ENCODE data around the gene AP3S1. TPM values are rescaled to one million over a fixed set of nuclear protein-coding genes. Genes with fewer than 3 reads are reported as not detected.
"Not testable (repeated sequence)": the region's sequence is repeated elsewhere in the genome, so short reads cannot be mapped to it uniquely, and the experiment has no call there.

Gene AP3S1
- total and polyA plus RNA-seq, 12 donors: 38.7 to 127 (median 72.9) TPM

GRCh38 chr5:115895821-115896220 is 54.1 kb downstream of the AP3S1 start:
- no peak overlapping the region for H3K4me3 ChIP-seq
- 93 to 98% (median 95%) methylated on average over 3 of the region's 3 CpGs for WGBS, 4 donors
- intact Hi-C loops (cut with DNase I): loop anchor here in 1 of 2 donors (10.0 kb wide), 1 partner anchor 169 kb away; no protein-coding TSS in a partner anchor

GRCh38 chr5:115898656-115899055 is 56.9 kb downstream of the AP3S1 start:
- Histone ChIP-seq H3K27me3 (no peaks in the 10 kb centered on the region), H3K36me3 (replicated peaks in 1 of 2) (no peaks in the 10 kb centered on the region), H3K4me1 (replicated peaks in 1 of 2) (no peaks in the 10 kb centered on the region), H3K27ac (no peak overlapping the region), H3K4me3 (no peak overlapping the region), H3K9me3 (replicated peaks in 1 of 3) (no peaks in the 10 kb centered on the region)
- DNase-seq: no peak
- no peak for TF ChIP-seq POLR2A (IDR thresholded peaks at IDR 0.05)
- TF ChIP-seq CTCF (IDR thresholded peaks at IDR 0.05): no peak
- intact Hi-C loops (cut with DNase I): loop anchor here in 1 of 2 donors (10.0 kb wide), 1 partner anchor 166 kb away; no protein-coding TSS in a partner anchor
- WGBS, 4 donors: 93 to 100% (median 96%) methylated on average over 1 of the region's 1 CpG

More at GRCh38 chr5:115895821-115896220, 54.1 kb downstream of the AP3S1 start:
- Histone ChIP-seq H3K36me3 (replicated peaks in 1 of 2) (no peaks in the 10 kb centered on the region), H3K27me3 (no peaks in the 10 kb centered on the region), H3K4me1 (replicated peaks in 1 of 2) (no peaks in the 10 kb centered on the region), H3K27ac (no peak overlapping the region), H3K9me3 (replicated peaks in 1 of 3) (no peaks in the 10 kb centered on the region)
- DNase-seq: no peak
- TF ChIP-seq POLR2A (IDR thresholded peaks at IDR 0.05) (no peak), CTCF (IDR thresholded peaks at IDR 0.05) (no peak)

- no peak overlapping the region for H3K27ac ChIP-seq
- no peak for DNase-seq
- TF ChIP-seq CTCF (IDR thresholded peaks at IDR 0.05): no peak
- no peaks in the 10 kb centered on the region for H3K36me3 ChIP-seq (replicated peaks in 1 of 2)
- peaks cover 0 to 3% of the 10 kb centered on the region in 2 donors for H3K4me1 ChIP-seq (replicated peaks in 1 of 2)
- H3K9me3 ChIP-seq (replicated peaks in 1 of 3): no peaks in the 10 kb centered on the region
- H3K27me3 ChIP-seq: no peaks in the 10 kb centered on the region
- 91 to 93% (median 93%) methylated on average over 2 of the region's 2 CpGs for WGBS, 4 donors
- no peak overlapping the region for H3K4me3 ChIP-seq
- intact Hi-C loops (cut with DNase I): no loop called here
Observed at GRCh38 chr5:115907177-115907576, 65.4 kb downstream of the AP3S1 start.

DNA sequence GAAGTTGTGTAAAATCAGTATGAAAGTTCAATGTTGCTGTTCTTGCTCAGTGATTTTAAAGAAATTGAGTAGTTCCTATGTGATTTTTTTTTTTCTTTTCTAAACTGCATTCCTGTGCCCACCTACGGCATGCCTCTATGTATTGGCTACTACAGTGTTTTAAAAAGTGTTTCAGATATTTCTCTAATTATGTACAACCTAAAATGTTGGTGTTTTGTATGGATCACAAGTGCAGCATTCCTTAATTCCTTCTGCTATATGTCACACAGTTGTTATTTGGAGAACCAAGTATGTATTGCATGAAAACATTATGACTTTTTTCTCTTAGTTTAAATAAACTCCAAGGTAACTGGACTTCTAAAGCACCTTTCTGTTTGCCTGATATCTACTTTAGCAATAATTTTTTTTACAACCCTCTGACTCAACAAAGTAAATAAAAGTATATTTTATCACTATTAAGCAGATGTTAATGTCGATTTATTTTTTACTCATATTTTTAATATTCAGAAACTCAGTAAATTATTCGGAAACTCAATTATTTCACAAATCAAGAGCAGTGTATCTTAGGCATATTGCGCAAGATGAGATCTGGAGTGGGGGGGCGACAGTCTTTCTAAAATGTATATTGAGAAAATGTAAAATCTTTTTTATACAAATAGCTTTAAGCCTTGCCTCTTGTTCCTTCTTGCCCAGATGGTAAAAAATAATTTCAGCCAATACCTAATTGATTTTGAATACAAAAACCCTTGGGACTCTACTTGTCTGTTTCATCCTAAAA is 72.1 kb downstream of the AP3S1 start:
- H3K9me3 ChIP-seq (replicated peaks in 1 of 3); H3K27me3 ChIP-seq; DNase-seq; H3K4me3 ChIP-seq; H3K4me1 ChIP-seq (replicated peaks in 1 of 2); H3K27ac ChIP-seq; intact Hi-C loops (cut with DNase I); H3K36me3 ChIP-seq (replicated peaks in 1 of 2): not testable (repeated sequence)
- WGBS, 4 donors: 92 to 98% (median 94%) methylated on average over 5 of the region's 5 CpGs

Measured in adrenal gland (tissue), 12 donors.